AG20443 (cell line): ENCODE measurements around the gene FAM168A.
A peak's percentile ranks its signal among the peaks of the same experiment; 100 is the strongest.

ENCODE experiments used
- DNase-seq: peaks from one replicate; pipeline ENCODE4 v3.0.0; 2012; ENCODE audit warnings: low spot score, mixed read lengths

Gene FAM168A

DNA sequence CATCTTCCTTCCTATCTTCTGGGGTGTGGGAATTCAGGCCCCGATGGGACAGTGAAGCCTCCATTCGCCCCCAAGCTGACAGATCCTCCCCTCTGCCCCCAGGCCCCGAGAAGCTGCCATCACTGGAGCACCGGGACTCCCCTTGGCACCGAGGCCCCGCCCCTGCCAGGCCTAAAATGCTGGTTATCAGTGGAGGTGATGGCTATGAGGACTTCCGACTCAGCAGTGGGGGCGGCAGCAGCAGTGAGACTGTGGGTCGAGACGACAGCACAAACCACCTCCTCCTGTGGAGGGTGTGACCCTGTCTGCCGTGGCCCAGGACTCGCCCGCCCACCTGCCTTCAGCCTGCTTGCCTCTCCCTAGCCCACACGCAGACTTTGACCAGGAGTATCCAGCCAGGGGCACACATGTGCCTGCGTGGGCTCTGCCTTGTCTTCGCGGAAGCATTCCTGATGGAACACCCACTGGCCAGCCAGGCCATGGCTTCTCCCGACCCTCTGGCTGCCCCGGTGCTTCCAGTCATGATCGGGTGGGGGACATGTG is 230.4 kb downstream of the FAM168A start:
- DNase-seq, result no peak

DNA sequence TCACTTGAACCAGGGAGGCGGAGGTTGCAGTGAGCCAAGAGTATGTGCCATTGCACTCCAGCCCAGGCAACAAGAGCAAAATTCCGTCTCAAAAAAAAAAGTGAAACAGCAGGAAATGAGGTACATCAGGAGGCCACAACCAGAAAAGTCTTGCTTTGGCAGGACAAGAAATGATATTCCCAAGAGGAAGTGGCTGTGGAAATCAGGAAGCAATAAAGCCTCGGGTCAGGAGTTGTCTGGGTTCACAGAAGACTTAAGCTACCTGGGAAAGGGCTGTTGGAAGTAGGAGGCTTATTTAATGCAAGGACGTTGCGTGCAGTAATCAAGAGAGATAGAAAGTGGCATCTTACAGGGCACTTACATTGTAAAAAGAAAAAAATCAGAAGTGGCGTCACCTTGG is 231.0 kb downstream of the FAM168A start:
- no peak for DNase-seq

DNA sequence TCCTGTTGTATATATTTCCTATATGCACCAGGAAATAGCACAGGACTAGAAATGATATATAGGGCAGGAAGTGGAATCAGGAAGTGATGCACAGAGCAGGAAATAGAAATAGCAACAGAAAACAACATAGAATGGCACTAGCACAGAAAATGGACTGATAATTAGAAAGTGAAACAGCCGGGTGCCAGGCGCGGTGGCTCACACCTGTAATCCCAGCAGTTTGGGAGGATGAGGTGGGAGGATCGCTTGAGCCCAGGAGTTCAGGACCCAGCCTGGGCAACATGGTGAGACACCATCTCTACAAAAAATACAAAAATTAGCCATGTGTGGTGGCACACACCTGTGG is 231.7 kb downstream of the FAM168A start:
- DNase-seq, result no peak

DNA sequence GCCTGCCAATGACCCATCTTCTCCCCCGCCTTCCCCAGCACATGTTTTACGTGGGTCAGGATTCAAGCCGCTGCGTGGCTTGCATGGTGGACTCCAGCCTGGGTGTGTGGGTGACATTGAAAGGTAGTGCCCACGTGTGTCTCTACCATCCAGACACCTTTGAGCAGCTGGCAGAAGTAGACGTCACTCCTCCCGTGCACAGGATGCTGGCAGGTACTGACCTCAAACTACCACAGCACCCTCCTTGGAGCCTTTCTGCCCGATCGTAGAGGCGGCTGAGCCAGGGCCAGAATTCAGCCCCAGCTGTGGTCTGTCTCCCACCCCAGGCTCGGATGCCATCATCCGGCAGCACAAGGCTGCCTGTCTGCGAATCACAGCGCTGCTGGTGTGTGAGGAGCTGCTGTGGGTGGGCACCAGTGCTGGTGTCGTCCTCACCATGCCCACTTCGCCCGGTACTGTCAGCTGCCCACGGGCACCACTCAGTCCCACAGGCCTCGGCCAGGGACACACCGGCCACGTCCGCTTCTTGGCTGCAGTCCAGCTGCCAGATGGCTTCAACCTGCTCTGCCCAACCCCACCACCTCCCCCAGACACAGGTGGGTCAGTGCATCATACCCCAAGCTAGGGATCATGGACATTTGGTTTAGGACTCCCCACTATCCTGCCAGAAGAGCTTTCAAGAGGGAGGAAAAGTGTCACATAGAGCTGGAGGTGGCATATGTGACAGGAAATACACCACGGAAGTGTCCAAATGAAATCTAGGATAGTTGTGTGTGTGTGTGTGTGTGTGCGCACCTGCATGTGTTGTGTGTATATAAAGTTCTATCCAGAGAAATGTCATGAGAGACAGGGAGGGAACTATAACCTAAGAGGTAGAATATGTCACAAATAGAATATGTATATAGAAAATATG is 232.3 kb downstream of the FAM168A start:
- no peak for DNase-seq

DNA sequence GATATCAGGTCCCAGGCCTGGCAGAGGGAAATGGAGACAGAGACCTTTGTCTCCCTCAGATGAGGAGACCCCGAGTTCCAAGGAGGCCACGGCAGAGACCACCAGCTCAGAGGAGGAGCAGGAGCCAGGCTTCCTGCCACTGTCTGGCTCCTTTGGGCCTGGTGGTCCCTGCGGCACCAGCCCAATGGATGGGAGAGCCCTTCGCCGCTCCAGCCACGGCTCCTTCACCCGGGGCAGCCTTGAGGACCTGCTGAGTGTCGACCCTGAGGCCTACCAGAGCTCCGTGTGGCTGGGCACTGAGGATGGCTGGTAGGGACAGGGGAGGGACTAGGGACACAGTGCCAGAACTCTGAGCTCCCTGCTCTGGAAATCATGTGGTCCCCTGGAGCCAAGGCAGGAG is 234.8 kb downstream of the FAM168A start:
- no peak for DNase-seq

DNA sequence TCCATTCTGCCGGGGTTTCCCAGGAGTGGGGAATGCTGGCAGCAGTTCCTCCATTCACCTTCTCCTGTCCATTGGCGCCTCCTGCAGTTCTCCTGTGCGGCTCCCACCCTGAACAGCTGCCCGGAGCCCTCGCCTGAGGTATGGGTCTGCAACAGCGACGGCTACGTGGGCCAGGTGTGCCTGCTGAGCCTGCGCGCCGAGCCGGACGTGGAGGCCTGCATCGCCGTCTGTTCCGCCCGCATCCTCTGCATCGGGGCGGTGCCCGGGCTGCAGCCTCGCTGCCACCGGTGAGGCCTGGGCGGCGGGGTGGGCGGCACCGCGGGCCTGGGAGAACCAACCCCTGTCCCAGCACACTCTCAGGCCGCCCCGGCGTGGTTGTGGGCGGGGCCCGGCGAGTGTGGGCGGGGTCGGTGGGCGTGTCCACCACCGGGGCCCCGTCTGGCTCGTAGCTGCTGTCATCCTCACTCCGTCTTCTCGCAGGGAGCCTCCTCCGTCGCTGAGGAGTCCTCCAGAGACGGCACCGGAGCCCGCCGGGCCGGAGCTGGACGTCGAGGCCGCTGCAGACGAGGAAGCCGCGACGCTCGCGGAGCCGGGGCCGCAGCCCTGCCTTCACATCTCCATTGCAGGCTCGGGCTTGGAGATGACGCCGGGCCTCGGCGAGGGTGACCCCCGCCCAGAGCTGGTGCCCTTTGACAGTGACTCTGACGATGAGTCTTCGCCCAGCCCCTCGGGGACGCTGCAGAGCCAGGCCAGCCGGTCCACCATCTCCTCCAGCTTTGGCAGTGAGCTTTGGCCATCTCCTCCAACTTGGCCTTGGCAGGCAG is 235.7 kb downstream of the FAM168A start:
- DNase-seq, result peak; percentile 39

DNA sequence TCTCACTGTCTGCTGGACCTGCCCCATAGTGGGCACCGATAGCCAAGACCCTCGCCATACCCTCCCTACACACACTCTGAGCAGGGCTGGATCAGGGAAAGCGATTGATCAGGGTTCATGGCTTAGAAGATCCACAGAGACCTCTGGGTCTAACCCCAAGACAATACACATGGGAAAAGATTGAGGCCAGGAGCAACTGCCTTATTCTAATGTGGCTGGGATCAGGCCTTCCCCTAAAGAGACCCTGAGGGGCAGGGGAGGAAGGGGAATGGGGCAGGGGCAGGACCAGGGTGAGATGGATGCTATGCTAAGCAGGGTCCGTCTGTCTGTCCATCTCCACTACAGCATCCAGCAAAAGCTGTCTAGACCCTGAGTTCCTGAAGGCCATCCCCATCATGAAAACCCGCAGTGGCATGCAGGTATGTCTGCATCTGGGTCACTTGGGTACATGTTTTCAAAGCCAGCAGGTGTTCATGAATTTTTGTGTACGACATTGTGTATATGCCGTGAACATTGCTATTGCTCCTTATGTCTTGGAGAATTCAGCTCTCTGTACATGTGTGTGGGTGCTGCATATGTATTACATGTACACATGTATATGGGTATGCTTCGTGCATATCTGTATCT is 237.1 kb downstream of the FAM168A start:
- no peak for DNase-seq

DNA sequence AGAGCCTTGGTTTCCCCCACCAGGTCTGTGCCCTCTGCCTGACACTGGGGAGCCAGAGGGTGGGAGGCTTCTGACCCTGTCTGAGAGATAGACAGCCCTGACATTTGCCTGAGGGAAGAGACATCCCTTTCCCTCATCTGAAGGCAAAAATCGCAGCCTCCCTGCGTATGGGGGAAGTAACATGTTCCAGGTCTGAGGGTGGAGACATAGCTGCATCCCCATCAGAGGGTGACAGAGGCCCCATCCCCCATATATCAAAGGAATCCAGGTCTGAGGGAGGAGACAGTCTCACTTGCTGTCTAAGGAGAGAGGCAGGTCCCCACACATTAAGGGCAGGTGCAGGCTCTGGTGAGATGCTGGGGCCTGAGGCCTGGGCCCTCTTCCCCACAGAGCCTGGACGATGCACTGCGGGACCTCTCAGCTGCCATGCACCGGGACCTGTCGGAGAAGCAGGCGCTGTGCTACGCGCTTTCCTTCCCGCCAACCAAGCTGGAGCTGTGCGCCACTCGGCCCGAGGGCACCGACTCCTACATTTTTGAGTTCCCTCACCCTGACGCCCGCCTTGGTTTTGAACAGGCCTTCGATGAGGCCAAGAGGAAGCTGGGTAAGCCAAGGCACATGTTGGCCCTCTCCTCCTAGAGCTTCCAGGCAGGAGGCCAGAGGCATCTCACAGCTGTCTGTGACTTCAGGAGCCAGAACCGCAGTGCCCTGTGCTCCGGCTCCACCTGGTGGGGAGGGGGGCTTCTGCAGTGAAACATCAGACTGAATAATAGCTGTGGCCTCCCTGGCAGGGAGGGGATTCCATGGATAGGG is 237.8 kb downstream of the FAM168A start:
- no peak for DNase-seq

DNA sequence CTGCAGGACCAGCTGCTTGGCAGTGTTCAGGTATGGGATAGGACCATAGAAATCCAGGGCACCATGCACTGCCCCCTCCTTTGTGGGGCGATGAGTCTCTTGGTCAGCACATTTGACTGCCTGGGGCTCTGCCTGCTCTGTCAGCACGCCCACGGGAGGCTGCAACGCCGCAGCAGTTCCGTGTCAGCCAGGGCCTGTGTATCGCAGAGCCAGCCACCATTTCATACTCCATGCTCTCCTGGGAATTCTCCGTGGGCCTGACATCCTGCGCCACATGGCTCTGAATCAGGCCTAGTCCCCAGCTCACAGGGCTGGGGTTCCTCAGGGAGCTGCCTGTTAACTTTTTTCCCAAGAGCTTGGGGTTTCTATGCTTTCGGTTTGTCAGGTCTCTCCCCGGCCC is 238.6 kb downstream of the FAM168A start:
- DNase-seq, result no peak

DNA sequence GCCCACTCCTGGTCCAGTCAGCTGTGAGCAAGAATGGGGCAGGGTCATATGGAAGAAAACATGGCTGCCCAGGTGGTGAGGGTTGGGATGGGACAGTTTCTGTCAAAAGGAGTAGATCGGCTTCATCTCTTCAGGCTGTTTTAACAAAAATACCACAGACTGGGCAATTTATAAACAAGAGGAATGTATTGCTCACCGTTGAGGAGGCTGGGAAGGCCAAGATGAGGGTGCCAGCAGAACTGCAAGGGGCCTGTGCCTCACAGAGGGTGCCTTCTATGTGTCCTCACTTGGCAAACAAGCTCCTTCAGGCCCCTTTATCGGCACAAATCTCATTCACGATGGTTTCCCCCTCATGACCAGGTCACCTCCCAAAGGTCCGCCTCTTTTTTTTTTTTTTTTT is 239.8 kb downstream of the FAM168A start:
- DNase-seq, result no peak

DNA sequence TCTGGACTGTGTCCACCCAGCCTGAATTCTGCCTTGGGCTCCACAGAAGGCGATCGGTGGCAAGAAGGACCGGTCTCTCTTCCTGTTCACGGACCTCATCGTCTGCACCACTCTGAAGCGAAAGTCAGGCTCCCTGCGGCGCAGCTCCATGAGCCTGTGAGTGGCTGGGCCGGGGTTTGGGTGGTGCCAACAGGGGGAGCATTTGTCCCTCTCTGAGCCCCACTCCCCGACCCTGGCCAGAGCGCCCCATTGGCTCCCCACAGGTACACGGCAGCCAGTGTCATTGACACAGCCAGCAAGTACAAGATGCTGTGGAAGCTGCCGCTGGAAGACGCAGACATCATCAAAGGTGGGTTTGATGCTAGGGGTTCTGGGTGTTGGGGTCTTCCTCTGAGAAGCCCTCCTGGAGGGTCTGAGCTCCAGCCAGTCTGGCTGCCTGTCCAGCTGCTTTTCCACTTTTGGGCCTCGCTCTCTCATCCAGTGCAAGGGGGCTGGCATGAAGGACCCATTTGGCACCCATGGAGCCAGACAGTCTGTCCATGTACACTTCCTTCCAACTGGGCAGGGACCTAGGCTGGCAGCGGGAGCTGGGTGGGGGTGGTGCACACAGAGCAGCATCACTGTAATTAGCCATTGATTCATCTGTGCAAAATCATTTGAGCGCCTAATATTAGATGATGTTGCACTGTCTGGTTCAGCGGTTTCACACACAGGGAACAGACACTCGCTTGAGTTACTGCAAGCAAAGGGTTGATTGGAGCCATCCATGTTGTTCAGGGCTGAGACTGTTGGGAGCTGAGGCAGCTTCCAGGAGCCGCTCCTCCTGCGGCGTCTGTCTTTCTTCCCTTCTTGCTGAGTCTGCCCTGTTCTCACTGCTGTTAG is 240.7 kb downstream of the FAM168A start:
- no peak for DNase-seq

DNA sequence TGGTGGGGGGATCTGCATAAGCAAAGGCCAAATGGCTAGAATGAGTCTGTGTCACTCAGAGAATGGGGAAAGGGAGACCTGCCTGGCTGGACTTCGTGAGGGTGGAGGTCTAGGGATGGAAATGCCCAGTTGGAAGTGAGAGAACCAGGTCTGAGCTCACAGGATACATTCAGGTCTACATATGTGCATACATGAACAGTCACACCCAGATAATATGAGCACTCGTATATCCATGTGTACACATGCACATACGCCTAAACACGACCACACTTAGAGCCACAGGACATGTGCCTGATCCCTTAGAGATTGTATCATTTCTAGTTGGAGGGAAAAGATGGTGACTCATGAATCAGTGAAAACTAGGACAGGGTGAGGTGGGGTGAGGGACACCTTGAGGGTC is 242.8 kb downstream of the FAM168A start:
- no peak for DNase-seq

DNA sequence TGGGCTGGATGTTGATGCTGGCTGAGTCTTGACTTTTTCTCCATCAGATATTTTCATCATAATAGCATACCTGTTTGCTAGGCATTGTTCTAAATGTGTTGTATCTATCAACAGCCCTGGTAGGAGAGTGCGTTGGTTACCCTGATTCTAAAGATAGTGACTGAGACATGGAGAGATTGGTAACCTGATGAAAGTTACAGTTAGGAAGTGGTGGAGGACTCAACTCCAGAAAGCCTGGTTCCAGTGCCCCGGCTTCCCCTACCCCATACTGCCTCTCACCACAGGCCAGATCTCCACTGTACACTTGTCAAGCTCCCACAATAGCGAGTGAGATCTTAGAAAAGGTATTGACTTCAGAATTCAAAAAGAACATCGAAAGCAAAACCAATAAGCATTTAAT is 244.5 kb downstream of the FAM168A start:
- DNase-seq, result no peak

DNA sequence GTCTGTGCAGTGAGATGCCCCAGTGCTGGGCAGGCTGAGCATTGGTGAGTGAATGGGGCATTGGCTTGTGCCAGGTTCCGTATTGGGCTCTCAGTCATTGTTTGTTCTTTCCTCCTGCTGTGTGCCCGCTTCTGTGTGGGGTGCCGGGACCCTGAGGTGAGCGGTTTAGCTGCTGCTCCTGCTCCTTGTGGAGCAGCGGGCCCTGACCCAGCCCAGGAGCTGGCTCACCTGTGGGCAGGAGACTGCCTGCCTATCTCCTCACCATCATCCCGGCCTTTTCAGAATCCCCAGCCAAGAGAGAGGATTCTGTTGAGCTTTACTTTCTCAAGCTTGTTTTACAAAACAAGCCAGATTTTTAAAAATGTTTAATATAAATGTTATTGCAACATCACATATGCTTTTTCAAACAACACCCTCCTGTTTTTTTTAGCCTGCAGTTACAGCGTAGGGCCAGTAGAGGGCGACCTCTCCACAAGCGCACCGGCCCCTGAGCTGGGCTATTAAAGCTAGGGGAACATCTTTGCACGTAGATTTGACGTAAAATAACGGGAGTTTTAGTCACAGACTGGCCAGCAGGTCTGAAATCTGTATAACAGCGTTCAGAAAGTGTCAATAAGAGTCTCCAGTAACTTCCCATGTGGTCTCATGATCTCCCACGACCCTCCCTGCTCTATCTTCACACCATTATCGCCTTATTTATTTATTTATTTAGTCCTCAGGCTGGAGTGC is 246.8 kb downstream of the FAM168A start:
- peak; percentile 90 for DNase-seq
